GM18909 (cell line): ENCODE results near the gene L3HYPDH.

Experiments
- ATAC-seq: cut with Tn5 transposase; IDR thresholded peaks from one replicate; pipeline ENCODE4 v1.9.1; 2021; ENCODE audit warnings: mild to moderate bottlenecking; ENCODE audit not compliant: unreplicated experiment, poor library complexity

Gene L3HYPDH

GRCh38 chr14:59483819-59484638, at the start of gene L3HYPDH, which contains the start of gene JKAMP:
TSS of gene L3HYPDH (minus strand) at chr14:59484408. CDS start at chr14:59484316, 92 bp downstream.
TSS of gene JKAMP (plus strand) at chr14:59484517. CDS start at chr14:59484590, 73 bp downstream.
- ATAC-seq = peak; percentile 88

- no peak for ATAC-seq
Measured at GRCh38 chr14:59532419-59532818, 48.2 kb upstream of the L3HYPDH start.

GRCh38 chr14:59530349-59530748, 46.1 kb upstream of the L3HYPDH start:
- no peak for ATAC-seq

GRCh38 chr14:59529189-59529588, 45.0 kb upstream of the L3HYPDH start:
- no peak for ATAC-seq

GRCh38 chr14:59520224-59520623, 36.0 kb upstream of the L3HYPDH start:
- no peak for ATAC-seq

GRCh38 chr14:59511916-59512575, 27.8 kb upstream of the L3HYPDH start:
- ATAC-seq = peak; percentile 48

- no peak for ATAC-seq
Measured at GRCh38 chr14:59510966-59511365, 26.8 kb upstream of the L3HYPDH start.

GRCh38 chr14:59510001-59510400, 25.8 kb upstream of the L3HYPDH start:
- ATAC-seq = no peak

- ATAC-seq = no peak
Measured at GRCh38 chr14:59509101-59509500, 24.9 kb upstream of the L3HYPDH start.

- ATAC-seq = no peak
Measured at GRCh38 chr14:59507752-59508103, 23.5 kb upstream of the L3HYPDH start.

- ATAC-seq = peak; percentile 88
Measured at GRCh38 chr14:59507063-59507751, 23.0 kb upstream of the L3HYPDH start.

- no peak for ATAC-seq
Measured at GRCh38 chr14:59503256-59503655, 19.0 kb upstream of the L3HYPDH start.

GRCh38 chr14:59500732-59501131, 16.5 kb upstream of the L3HYPDH start:
- ATAC-seq = no peak

GRCh38 chr14:59492384-59492783, 8.2 kb upstream of the L3HYPDH start:
- no peak for ATAC-seq

- no peak for ATAC-seq
Measured at GRCh38 chr14:59490756-59491155, 6.5 kb upstream of the L3HYPDH start.

GRCh38 chr14:59484639-59485175, 499 bp upstream of the L3HYPDH start:
- peak; percentile 51 for ATAC-seq

GRCh38 chr14:59483363-59483762, 845 bp downstream of the L3HYPDH start:
- ATAC-seq = no peak

- ATAC-seq = no peak
Measured at GRCh38 chr14:59482541-59483331, 1.5 kb downstream of the L3HYPDH start.

- no peak for ATAC-seq
Measured at GRCh38 chr14:59481871-59482540, 2.2 kb downstream of the L3HYPDH start.
